HCT116 (cell line): ENCODE results near the gene RIN1. TPM values are rescaled to one million over a fixed set of nuclear protein-coding genes. Genes with fewer than 3 reads are reported as not detected.

Experiments used
- ATAC-seq: fragments of 200-7000 bp; cut with Tn5 transposase; 2 replicates; pipeline ENCODE4 v1.9.1; 2020; ENCODE audit warnings: mild to moderate bottlenecking, moderate library complexity
- BruUV-seq: library from RNA; stranded (reverse); fragments of 400-500 nt; replicated peaks from 2 replicates; lab custom pipeline; 2021; lab: Mats Ljungman, UMichigan
- CTCF ChIA-PET: fragments of 300-600 bp; sonication (Branson Sonifier 250); formaldehyde crosslinking; loops from one replicate; lab custom pipeline; 2021; ENCODE audit warnings: antibody characterized with exemption; lab: Charles Lee
- POLR2A ChIA-PET: fragments of 300-600, 350-600 bp; sonication (Branson Sonifier 250); formaldehyde crosslinking; loops from one replicate; lab custom pipeline; 2021; ENCODE audit warnings: antibody characterized with exemption; lab: Charles Lee
- RAD21 ChIA-PET, 2 experiments: fragments of 300-600 bp; sonication (Branson Sonifier 250); formaldehyde crosslinking; loops; one replicate each; lab custom pipeline; 2023; ENCODE audit warnings: low total read pairs in 2 of 2; ENCODE audit not compliant: uncharacterized antibody in 2 of 2, unreplicated experiment in 2 of 2, low non-redundant PET in 1 of 2; lab: Charles Lee
- DNase-seq: peaks from one replicate; pipeline ENCODE4 v3.0.0-alpha.2; 2010; ENCODE audit warnings: low read depth, low spot score
- H2AFZ ChIP-seq: fragments of 200-600 bp; shearing (Covaris generic), sonication (generic); 2 replicates; pipeline ENCODE4 v1.6.1; 2017; ENCODE audit warnings: low read depth, mixed run types, mixed read lengths, antibody characterized with exemption, low read length; ENCODE audit not compliant: poor library complexity, severe bottlenecking
- H3K27ac ChIP-seq: 2 replicates; pipeline ENCODE4 v1.5.1; 2012; ENCODE audit warnings: low read depth, low read length
- H3K27me3 ChIP-seq: fragments of 200-600 bp; sonication (generic); 2 replicates; pipeline ENCODE4 v1.6.1; 2016; ENCODE audit warnings: mixed run types, low read length, mixed read lengths; ENCODE audit not compliant: insufficient read depth
- H3K36me3 ChIP-seq, 2 experiments: fragments of 200-500 bp in 1 of 2; fragments of 200-600 bp in 1 of 2; sonication (Bioruptor generic) in 1 of 2; sonication (generic) in 1 of 2; 2 replicates each; pipeline versions ENCODE4 v1.5.1 to v1.6.1; 2014 to 2016; ENCODE audit warnings: low read length in 2 of 2, inconsistent platforms in 1 of 2, mixed read lengths in 1 of 2, mixed run types in 1 of 2; ENCODE audit not compliant: insufficient read depth in 2 of 2, control insufficient read depth in 1 of 2
- H3K4me1 ChIP-seq, 2 experiments: fragments of 200-600 bp in 1 of 2; sonication (generic) in 1 of 2; 2 replicates each; pipeline versions ENCODE4 v1.5.1 to v1.6.1; 2012 to 2017; ENCODE audit warnings: low read length in 2 of 2, inconsistent platforms in 1 of 2, mild to moderate bottlenecking in 1 of 2, mixed read lengths in 1 of 2, mixed run types in 1 of 2, moderate library complexity in 1 of 2; ENCODE audit not compliant: insufficient read depth in 2 of 2, control insufficient read depth in 1 of 2
- H3K4me2 ChIP-seq: fragments of 200-600 bp; sonication (generic); 2 replicates; pipeline ENCODE4 v1.6.1; 2017; ENCODE audit warnings: mixed run types, low read length, mixed read lengths
- H3K4me3 ChIP-seq, 2 experiments: fragments of 200-600 bp in 1 of 2; sonication (generic) in 1 of 2; replicated peaks in 1 of 2; 2 replicates each; pipeline ENCODE4 v1.5.1; 2011 to 2016; ENCODE audit warnings: low read length in 2 of 2, control low read depth in 1 of 2, low read depth in 1 of 2, mild to moderate bottlenecking in 1 of 2, mixed read lengths in 1 of 2, mixed run types in 1 of 2
- H3K79me2 ChIP-seq: fragments of 200-600 bp; sonication (generic); 2 replicates; pipeline ENCODE4 v1.6.1; 2017; ENCODE audit warnings: mild to moderate bottlenecking, mixed run types, low read length, moderate library complexity, mixed read lengths; ENCODE audit not compliant: insufficient read depth
- H3K9ac ChIP-seq: fragments of 200-600 bp; sonication (generic); 2 replicates; pipeline ENCODE4 v1.6.1; 2016; ENCODE audit warnings: low read length, mixed read lengths
- H3K9me2 ChIP-seq: fragments of 200-600 bp; sonication (generic), shearing (Covaris generic); 2 replicates; pipeline ENCODE4 v1.6.1; 2017; ENCODE audit warnings: mixed run types, mild to moderate bottlenecking, moderate library complexity; ENCODE audit not compliant: insufficient read depth
- H3K9me3 ChIP-seq, 2 experiments: fragments of 200-500 bp in 1 of 2; fragments of 200-600 bp in 1 of 2; sonication (Bioruptor generic) in 1 of 2; sonication (generic) in 1 of 2; 2 replicates each; pipeline ENCODE4 v1.6.1; 2014 to 2017; ENCODE audit warnings: low read length in 2 of 2, mixed read lengths in 2 of 2, inconsistent platforms in 1 of 2, low read depth in 1 of 2, mild to moderate bottlenecking in 1 of 2, mixed run types in 1 of 2, moderate library complexity in 1 of 2; ENCODE audit not compliant: control insufficient read depth in 1 of 2, insufficient read depth in 1 of 2
- H4K20me1 ChIP-seq: fragments of 200-600 bp; sonication (generic), shearing (Covaris generic); 2 replicates; pipeline ENCODE4 v1.6.1; 2017; ENCODE audit warnings: mixed run types, mild to moderate bottlenecking, moderate library complexity; ENCODE audit not compliant: insufficient read depth
- CBX3 ChIP-seq: IDR thresholded peaks from 2 replicates; pipeline ENCODE4 v1.6.1; 2012; ENCODE audit warnings: low read depth
- CEBPB ChIP-seq: IDR thresholded peaks from 2 replicates; pipeline ENCODE4 v1.6.1; 2012; ENCODE audit warnings: low read depth
- CTCF ChIP-seq, 3 experiments: fragments of 200-600 bp in 1 of 3; sonication (generic) in 1 of 3; IDR thresholded peaks in 2 of 3; conservative IDR thresholded peaks in 1 of 3; 2 replicates each; pipeline ENCODE4 v1.5.1; 2012 to 2017; ENCODE audit warnings: low read depth in 2 of 3, low read length in 2 of 3, antibody characterized with exemption in 1 of 3, borderline replicate concordance in 1 of 3, control low read depth in 1 of 3, mild to moderate bottlenecking in 1 of 3, mixed read lengths in 1 of 3, mixed run types in 1 of 3, moderate library complexity in 1 of 3; ENCODE audit not compliant: insufficient read depth in 1 of 3
- EGR1 ChIP-seq: IDR thresholded peaks from 2 replicates; pipeline ENCODE4 v1.6.1; 2012; ENCODE audit warnings: low read depth
- EZH2 ChIP-seq: fragments of 200-600 bp; sonication (generic); IDR thresholded peaks from 2 replicates; pipeline ENCODE4 v1.6.1; 2017; ENCODE audit warnings: antibody characterized with exemption, mixed run types
- EZH2phosphoT487 ChIP-seq: fragments of 200-600 bp; IDR thresholded peaks from 2 replicates; pipeline ENCODE4 v1.6.1; 2018; ENCODE audit warnings: antibody characterized with exemption, borderline replicate concordance
- FOSL1 ChIP-seq: IDR thresholded peaks from 2 replicates; pipeline ENCODE4 v1.6.1; 2012; ENCODE audit warnings: low read depth
- JUND ChIP-seq: IDR thresholded peaks from 2 replicates; pipeline ENCODE4 v1.6.1; 2012
- MAX ChIP-seq: IDR thresholded peaks from 2 replicates; pipeline ENCODE4 v1.6.1; 2012
- RAD21 ChIP-seq: IDR thresholded peaks from 2 replicates; pipeline ENCODE4 v1.6.1; 2012; ENCODE audit warnings: low read depth, mild to moderate bottlenecking
- SIN3A ChIP-seq: IDR thresholded peaks from 2 replicates; pipeline ENCODE4 v1.6.1; 2012; ENCODE audit warnings: low read depth
- SP1 ChIP-seq: IDR thresholded peaks from 2 replicates; pipeline ENCODE4 v1.6.1; 2012; ENCODE audit warnings: low read depth
- TCF7L2 ChIP-seq: IDR thresholded peaks from 2 replicates; pipeline ENCODE4 v1.7.0; 2011; ENCODE audit warnings: borderline replicate concordance, inconsistent platforms; ENCODE audit not compliant: insufficient read depth, insufficient read length; ENCODE audit errors: extremely low read depth
- ZBTB33 ChIP-seq: IDR thresholded peaks from 2 replicates; pipeline ENCODE4 v1.6.1; 2011; ENCODE audit warnings: mild to moderate bottlenecking, low read length, moderate library complexity; ENCODE audit not compliant: insufficient replicate concordance; ENCODE audit errors: extremely low read depth
- ZFX ChIP-seq: fragments of 450-650 bp; IDR thresholded peaks from 2 replicates; pipeline ENCODE4 v1.6.1; 2017
- ZNF274 ChIP-seq: fragments of 200-500 bp; sonication (Bioruptor generic); IDR thresholded peaks from 2 replicates; pipeline ENCODE4 v1.6.1; 2014; ENCODE audit warnings: mild to moderate bottlenecking, low read depth, low read length, inconsistent platforms
- intact Hi-C: fragments of 100-400 bp; cut with micrococcal nuclease; formaldehyde crosslinking; loops from 2 replicates; pipeline ENCODE4 v1.10.0; 2022
- total RNA-seq: library from RNA; stranded (reverse); gene quantifications from one replicate; pipeline ENCODE4 v1.2.1, GENCODE V29; 2021; ENCODE audit not compliant: unreplicated experiment

RIN1 gene
- total RNA-seq, 1 experiment from 2014 or later = 38.7 TPM

GRCh38 chr11:66330931-66331330 is 5.3 kb downstream of the RIN1 start:
- TF ChIP-seq ZFX (no peak), EZH2 (no peak), MAX (no peak), ZBTB33 (no peak), TCF7L2 (no peak), JUND (no peak), EZH2phosphoT487 (no peak), CEBPB (no peak), CBX3 (no peak), RAD21 (no peak), FOSL1 (no peak), EGR1 (no peak), SIN3A (no peak), ZNF274 (no peak), CTCF (IDR thresholded peaks at IDR 0.05 in 2 of 3, conservative IDR thresholded peaks at IDR 0.05 in 1 of 3; ENCODE audit: borderline replicate concordance in 1 of 3, insufficient read depth in 1 of 3, low read depth in 2 of 3, low read length in 2 of 3) (no peak), SP1 (no peak)
- H3K4me3 ChIP-seq = no peak overlapping the region
- intact Hi-C loops = no loop called here
- ChIA-PET CTCF (interaction anchor here (3.7 kb wide), 1 partner anchor 19 kb away, joined by 42 read pairs; no protein-coding TSS in a partner anchor), POLR2A (interaction anchor here (1.0 kb wide), 1 partner anchor 18 kb away, joined by 4 read pairs; no protein-coding TSS in a partner anchor), RAD21 (no interaction called here)
- H3K4me1 ChIP-seq = peaks cover 17 to 52% of the 10 kb centered on the region in 2 experiments
- H2AFZ ChIP-seq = no peak overlapping the region
- DNase-seq = no peak
- BruUV-seq = no TSS peak
- no peaks in the 10 kb centered on the region for H3K27me3 ChIP-seq
- no peak overlapping the region for H3K9ac ChIP-seq
- no peaks in the 10 kb centered on the region for H3K9me2 ChIP-seq
- H3K27ac ChIP-seq = no peak overlapping the region
- no peak for ATAC-seq
- peaks cover 3 to 16% of the 10 kb centered on the region in 2 experiments; a peak in 3 of 4 replicates for H3K36me3 ChIP-seq
- H4K20me1 ChIP-seq = no peaks in the 10 kb centered on the region
- no peaks in the 10 kb centered on the region for H3K9me3 ChIP-seq
- H3K79me2 ChIP-seq = peaks cover 13% of the 10 kb centered on the region; the same call in 1 of the 2 replicates
- no peak overlapping the region for H3K4me2 ChIP-seq
